H1 (cell line): Measurements from ENCODE around the gene TSPAN4. TPM values are rescaled to one million over a fixed set of nuclear protein-coding genes. Genes with fewer than 3 reads are reported as not detected.

Experiments used
- BACH1 ChIP-seq: IDR thresholded peaks from 2 replicates; pipeline ENCODE4 v1.6.1; 2012; ENCODE audit warnings: low read length, improper control_type of control experiment
- HDAC6 ChIP-seq: IDR thresholded peaks from one replicate; pipeline ENCODE4 v1.7.1; 2012; ENCODE audit warnings: low read depth, mild to moderate bottlenecking, inconsistent platforms, low read length, moderate library complexity
- RFX5 ChIP-seq: IDR thresholded peaks from 2 replicates; pipeline ENCODE4 v1.6.1; 2011; ENCODE audit warnings: low read depth, low read length, improper control_type of control experiment, borderline replicate concordance
- SIRT6 ChIP-seq: IDR thresholded peaks from one replicate; pipeline ENCODE4 v1.7.1; 2012; ENCODE audit warnings: low read length, inconsistent platforms
- SP2 ChIP-seq: IDR thresholded peaks from 2 replicates; pipeline ENCODE4 v1.6.1; 2012; ENCODE audit warnings: mild to moderate bottlenecking, low read length, inconsistent platforms
- SRF ChIP-seq: IDR thresholded peaks from 2 replicates; pipeline ENCODE4 v1.6.1; 2011; ENCODE audit warnings: mild to moderate bottlenecking, low read depth, low read length, moderate library complexity
- TCF12 ChIP-seq: IDR thresholded peaks from 2 replicates; pipeline ENCODE4 v1.6.1; 2011; ENCODE audit warnings: low read depth, mild to moderate bottlenecking, low read length
- ZNF274 ChIP-seq: IDR thresholded peaks from 2 replicates; pipeline ENCODE4 v1.7.0; 2012; ENCODE audit warnings: low read length, borderline replicate concordance; ENCODE audit errors: extremely low read depth
- polyA plus RNA-seq, 7 experiments: library from polyadenylated mRNA; depleted of rRNA in 3 of 7; stranded (reverse) in 5 of 7; unstranded in 2 of 7; fragments of >200 nt in 5 of 7; fragments of 200-250 nt in 2 of 7; gene quantifications; 1 replicate in 5 of 7; 2 replicates in 1 of 7; 4 replicates in 1 of 7; pipeline versions ENCODE4 v1.2.1 to v1.2.3, GENCODE V29; 2011 to 2013; ENCODE audit warnings: missing spikeins in 2 of 7, mixed read lengths in 2 of 7
- total RNA-seq: library from RNA; stranded (reverse); fragmentation: NEBNext Ultra II Directional; extraction: Animal tissue kit (Norgen Biotek cat#: 25700); gene quantifications from 2 replicates; pipeline ENCODE4 v1.2.1, GENCODE V29; 2021
- TF ChIP-seq, protein P1 (sequence below): fragments of 300-600 bp; sonication (generic); IDR thresholded peaks from 2 replicates; pipeline ENCODE4 v1.7.1; 2012; ENCODE audit warnings: low read length, moderate library complexity, mild to moderate bottlenecking, inconsistent platforms; ENCODE audit not compliant: insufficient replicate concordance
- TF ChIP-seq, protein P2 (sequence below): IDR thresholded peaks from 2 replicates; pipeline ENCODE4 v1.6.1; 2011; ENCODE audit warnings: low read depth, mild to moderate bottlenecking, low read length; ENCODE audit not compliant: insufficient read depth

TSPAN4 gene
- total and polyA plus RNA-seq, 2 of the 8 experiments (the other 6 are each of a cell fraction or from before 2014, with no cell fraction given) = 74.1 to 145 TPM

DNA sequence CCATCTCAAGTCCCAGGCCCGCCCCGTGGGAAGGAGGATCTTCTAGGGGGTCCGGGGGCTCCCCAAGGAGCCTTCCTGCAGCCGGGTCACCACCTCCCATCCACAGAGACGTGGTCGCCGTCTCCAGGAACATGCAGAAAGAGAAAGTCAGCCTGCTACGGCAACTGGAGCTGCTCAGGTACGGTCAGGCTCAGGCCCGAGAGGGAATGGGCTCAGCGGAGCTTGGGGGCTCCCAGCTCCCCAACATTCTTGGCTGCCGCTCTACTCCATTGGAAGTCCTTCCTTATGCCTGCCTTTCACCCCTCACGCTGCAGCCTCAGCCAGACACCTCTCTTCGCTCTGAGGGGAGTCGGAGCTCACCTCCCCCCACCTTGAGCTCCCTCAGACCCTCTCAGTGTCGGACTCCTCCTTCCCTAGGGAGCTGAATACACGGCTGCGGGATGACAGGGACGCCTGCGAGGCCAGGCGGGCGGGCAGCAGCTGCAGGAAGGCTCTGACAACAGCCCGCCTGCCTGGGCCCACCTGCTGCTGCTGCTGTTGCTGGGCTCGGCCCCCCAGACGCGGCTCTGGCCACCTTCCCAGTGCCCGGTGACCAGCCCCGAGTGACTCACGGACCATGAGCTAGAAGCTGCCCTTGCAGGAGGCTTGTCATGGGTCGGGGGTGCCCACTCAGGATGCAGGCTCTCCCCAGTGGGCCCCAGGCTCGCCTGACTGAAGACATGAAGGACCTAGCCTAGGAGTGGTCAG, 11.4 kb upstream of the TSPAN4 start (continued):
- TF ChIP-seq, protein P1, sequence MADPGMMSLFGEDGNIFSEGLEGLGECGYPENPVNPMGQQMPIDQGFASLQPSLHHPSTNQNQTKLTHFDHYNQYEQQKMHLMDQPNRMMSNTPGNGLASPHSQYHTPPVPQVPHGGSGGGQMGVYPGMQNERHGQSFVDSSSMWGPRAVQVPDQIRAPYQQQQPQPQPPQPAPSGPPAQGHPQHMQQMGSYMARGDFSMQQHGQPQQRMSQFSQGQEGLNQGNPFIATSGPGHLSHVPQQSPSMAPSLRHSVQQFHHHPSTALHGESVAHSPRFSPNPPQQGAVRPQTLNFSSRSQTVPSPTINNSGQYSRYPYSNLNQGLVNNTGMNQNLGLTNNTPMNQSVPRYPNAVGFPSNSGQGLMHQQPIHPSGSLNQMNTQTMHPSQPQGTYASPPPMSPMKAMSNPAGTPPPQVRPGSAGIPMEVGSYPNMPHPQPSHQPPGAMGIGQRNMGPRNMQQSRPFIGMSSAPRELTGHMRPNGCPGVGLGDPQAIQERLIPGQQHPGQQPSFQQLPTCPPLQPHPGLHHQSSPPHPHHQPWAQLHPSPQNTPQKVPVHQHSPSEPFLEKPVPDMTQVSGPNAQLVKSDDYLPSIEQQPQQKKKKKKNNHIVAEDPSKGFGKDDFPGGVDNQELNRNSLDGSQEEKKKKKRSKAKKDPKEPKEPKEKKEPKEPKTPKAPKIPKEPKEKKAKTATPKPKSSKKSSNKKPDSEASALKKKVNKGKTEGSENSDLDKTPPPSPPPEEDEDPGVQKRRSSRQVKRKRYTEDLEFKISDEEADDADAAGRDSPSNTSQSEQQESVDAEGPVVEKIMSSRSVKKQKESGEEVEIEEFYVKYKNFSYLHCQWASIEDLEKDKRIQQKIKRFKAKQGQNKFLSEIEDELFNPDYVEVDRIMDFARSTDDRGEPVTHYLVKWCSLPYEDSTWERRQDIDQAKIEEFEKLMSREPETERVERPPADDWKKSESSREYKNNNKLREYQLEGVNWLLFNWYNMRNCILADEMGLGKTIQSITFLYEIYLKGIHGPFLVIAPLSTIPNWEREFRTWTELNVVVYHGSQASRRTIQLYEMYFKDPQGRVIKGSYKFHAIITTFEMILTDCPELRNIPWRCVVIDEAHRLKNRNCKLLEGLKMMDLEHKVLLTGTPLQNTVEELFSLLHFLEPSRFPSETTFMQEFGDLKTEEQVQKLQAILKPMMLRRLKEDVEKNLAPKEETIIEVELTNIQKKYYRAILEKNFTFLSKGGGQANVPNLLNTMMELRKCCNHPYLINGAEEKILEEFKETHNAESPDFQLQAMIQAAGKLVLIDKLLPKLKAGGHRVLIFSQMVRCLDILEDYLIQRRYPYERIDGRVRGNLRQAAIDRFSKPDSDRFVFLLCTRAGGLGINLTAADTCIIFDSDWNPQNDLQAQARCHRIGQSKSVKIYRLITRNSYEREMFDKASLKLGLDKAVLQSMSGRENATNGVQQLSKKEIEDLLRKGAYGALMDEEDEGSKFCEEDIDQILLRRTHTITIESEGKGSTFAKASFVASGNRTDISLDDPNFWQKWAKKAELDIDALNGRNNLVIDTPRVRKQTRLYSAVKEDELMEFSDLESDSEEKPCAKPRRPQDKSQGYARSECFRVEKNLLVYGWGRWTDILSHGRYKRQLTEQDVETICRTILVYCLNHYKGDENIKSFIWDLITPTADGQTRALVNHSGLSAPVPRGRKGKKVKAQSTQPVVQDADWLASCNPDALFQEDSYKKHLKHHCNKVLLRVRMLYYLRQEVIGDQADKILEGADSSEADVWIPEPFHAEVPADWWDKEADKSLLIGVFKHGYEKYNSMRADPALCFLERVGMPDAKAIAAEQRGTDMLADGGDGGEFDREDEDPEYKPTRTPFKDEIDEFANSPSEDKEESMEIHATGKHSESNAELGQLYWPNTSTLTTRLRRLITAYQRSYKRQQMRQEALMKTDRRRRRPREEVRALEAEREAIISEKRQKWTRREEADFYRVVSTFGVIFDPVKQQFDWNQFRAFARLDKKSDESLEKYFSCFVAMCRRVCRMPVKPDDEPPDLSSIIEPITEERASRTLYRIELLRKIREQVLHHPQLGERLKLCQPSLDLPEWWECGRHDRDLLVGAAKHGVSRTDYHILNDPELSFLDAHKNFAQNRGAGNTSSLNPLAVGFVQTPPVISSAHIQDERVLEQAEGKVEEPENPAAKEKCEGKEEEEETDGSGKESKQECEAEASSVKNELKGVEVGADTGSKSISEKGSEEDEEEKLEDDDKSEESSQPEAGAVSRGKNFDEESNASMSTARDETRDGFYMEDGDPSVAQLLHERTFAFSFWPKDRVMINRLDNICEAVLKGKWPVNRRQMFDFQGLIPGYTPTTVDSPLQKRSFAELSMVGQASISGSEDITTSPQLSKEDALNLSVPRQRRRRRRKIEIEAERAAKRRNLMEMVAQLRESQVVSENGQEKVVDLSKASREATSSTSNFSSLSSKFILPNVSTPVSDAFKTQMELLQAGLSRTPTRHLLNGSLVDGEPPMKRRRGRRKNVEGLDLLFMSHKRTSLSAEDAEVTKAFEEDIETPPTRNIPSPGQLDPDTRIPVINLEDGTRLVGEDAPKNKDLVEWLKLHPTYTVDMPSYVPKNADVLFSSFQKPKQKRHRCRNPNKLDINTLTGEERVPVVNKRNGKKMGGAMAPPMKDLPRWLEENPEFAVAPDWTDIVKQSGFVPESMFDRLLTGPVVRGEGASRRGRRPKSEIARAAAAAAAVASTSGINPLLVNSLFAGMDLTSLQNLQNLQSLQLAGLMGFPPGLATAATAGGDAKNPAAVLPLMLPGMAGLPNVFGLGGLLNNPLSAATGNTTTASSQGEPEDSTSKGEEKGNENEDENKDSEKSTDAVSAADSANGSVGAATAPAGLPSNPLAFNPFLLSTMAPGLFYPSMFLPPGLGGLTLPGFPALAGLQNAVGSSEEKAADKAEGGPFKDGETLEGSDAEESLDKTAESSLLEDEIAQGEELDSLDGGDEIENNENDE = no peak
- TF ChIP-seq TCF12 = no peak
- TF ChIP-seq SIRT6 = no peak
- no peak for TF ChIP-seq HDAC6
- no peak for TF ChIP-seq RFX5
- TF ChIP-seq SRF = no peak
- no peak for TF ChIP-seq SP2
- no peak for TF ChIP-seq ZNF274
- no peak for TF ChIP-seq BACH1
- TF ChIP-seq, protein P2, sequence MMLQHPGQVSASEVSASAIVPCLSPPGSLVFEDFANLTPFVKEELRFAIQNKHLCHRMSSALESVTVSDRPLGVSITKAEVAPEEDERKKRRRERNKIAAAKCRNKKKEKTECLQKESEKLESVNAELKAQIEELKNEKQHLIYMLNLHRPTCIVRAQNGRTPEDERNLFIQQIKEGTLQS = no peak
- TF ChIP-seq, all 59 proteins: peak for 0
